GM12891 (cell line): ENCODE measurements around the gene NCKAP5.

Experiments used
- PAX5 ChIP-seq: IDR thresholded peaks from 2 replicates; pipeline ENCODE4 v1.6.1; 2011; ENCODE audit warnings: low read length, moderate library complexity, mild to moderate bottlenecking; ENCODE audit not compliant: insufficient read depth, severe bottlenecking
- POLR2A ChIP-seq: IDR thresholded peaks from 2 replicates; pipeline ENCODE4 v1.6.1; 2011; ENCODE audit warnings: low read depth, low read length, control low read depth
- POLR2AphosphoS5 ChIP-seq: IDR thresholded peaks from 2 replicates; pipeline ENCODE4 v1.6.1; 2011; ENCODE audit warnings: low read depth, low read length, control low read depth
- POU2F2 ChIP-seq: IDR thresholded peaks from 2 replicates; pipeline ENCODE4 v1.6.1; 2011; ENCODE audit warnings: low read depth, mild to moderate bottlenecking, control low read depth, low read length, moderate library complexity
- SPI1 ChIP-seq: IDR thresholded peaks from 2 replicates; pipeline ENCODE4 v1.6.1; 2011; ENCODE audit warnings: low read depth, low read length, control low read depth
- TAF1 ChIP-seq: IDR thresholded peaks from 2 replicates; pipeline ENCODE4 v1.6.1; 2011; ENCODE audit warnings: low read depth, low read length, control low read depth

GRCh38 chr2:133561045-133561852 is 7.0 kb downstream of the NCKAP5 start:
- TF ChIP-seq POLR2A = no peak
- no peak for TF ChIP-seq POLR2AphosphoS5
- no peak for TF ChIP-seq TAF1
- TF ChIP-seq SPI1 = no peak
- TF ChIP-seq POU2F2 = no peak
- TF ChIP-seq PAX5 = no peak
